Upper lobe of left lung (tissue), 4 donors: ENCODE results near the gene TTC21B.

Source experiments
- EP300 ChIP-seq, 4 donors: sonication (generic); formaldehyde crosslinking; IDR thresholded peaks; one replicate each; pipeline ENCODE4 v1.5.1; 2017; ENCODE audit warnings: antibody characterized with exemption in 4 of 4, control low read depth in 2 of 4
- POLR2A ChIP-seq, 4 donors: fragments of 450-650 bp; IDR thresholded peaks; one replicate each; pipeline ENCODE4 v1.5.1; 2016 to 2017; ENCODE audit warnings: antibody characterized with exemption in 4 of 4, mild to moderate bottlenecking in 2 of 4
- POLR2AphosphoS5 ChIP-seq, 2 donors: sonication (generic); formaldehyde crosslinking; IDR thresholded peaks; one replicate each; pipeline ENCODE4 v1.5.1; 2017; ENCODE audit warnings: antibody characterized with exemption in 2 of 2
- TF ChIP-seq, protein P1 (sequence below), 6 experiments: fragments of 450-650 bp in 4 of 6; fragments of 200-600 bp in 2 of 6; sonication (generic) in 2 of 6; IDR thresholded peaks; one replicate each; pipeline ENCODE4 v1.5.1; 2016 to 2019; ENCODE audit warnings: antibody characterized with exemption in 6 of 6

- TF ChIP-seq POLR2AphosphoS5 (IDR thresholded peaks at IDR 0.05) (no peak), EP300 (IDR thresholded peaks at IDR 0.05) (no peak), POLR2A (IDR thresholded peaks at IDR 0.05) (no peak)
- TF ChIP-seq, protein P1, sequence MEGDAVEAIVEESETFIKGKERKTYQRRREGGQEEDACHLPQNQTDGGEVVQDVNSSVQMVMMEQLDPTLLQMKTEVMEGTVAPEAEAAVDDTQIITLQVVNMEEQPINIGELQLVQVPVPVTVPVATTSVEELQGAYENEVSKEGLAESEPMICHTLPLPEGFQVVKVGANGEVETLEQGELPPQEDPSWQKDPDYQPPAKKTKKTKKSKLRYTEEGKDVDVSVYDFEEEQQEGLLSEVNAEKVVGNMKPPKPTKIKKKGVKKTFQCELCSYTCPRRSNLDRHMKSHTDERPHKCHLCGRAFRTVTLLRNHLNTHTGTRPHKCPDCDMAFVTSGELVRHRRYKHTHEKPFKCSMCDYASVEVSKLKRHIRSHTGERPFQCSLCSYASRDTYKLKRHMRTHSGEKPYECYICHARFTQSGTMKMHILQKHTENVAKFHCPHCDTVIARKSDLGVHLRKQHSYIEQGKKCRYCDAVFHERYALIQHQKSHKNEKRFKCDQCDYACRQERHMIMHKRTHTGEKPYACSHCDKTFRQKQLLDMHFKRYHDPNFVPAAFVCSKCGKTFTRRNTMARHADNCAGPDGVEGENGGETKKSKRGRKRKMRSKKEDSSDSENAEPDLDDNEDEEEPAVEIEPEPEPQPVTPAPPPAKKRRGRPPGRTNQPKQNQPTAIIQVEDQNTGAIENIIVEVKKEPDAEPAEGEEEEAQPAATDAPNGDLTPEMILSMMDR (IDR thresholded peaks at IDR 0.05), result no peak
Measured at GRCh38 chr2:165933211-165933910, 20.2 kb downstream of the TTC21B start.
